Stomach (tissue), 9 donors: ENCODE results near the gene NPC2. TPM values are rescaled to one million over a fixed set of nuclear protein-coding genes. Genes with fewer than 3 reads are reported as not detected.

Experiments
- DNase-seq, 2 donors: peaks; one replicate each; pipeline versions ENCODE4 v3.0.0 to v3.0.0-alpha.2; 2013 to 2019
- H3K27ac ChIP-seq, 5 donors: fragments of 200-600 bp in 4 of 5; sonication (generic) in 4 of 5; one replicate each; pipeline ENCODE4 v1.5.1; 2013 to 2019; ENCODE audit warnings: mild to moderate bottlenecking in 1 of 5, moderate library complexity in 1 of 5
- H3K27me3 ChIP-seq, 3 donors: fragments of 200-600 bp; sonication (generic); one replicate each; pipeline ENCODE4 v1.5.1; 2017 to 2019; ENCODE audit warnings: mixed run types in 1 of 3
- H3K36me3 ChIP-seq, 4 donors: fragments of 200-600 bp; sonication (generic); 1 replicate in 3 of 4; 2 replicates in 1 of 4; pipeline ENCODE4 v1.5.1; 2016 to 2019
- H3K4me1 ChIP-seq, 4 donors: fragments of 200-600 bp; sonication (generic); one replicate each; pipeline ENCODE4 v1.5.1; 2016 to 2019
- H3K4me3 ChIP-seq, 4 donors: fragments of 200-600 bp; sonication (generic) in 3 of 4; one replicate each; pipeline ENCODE4 v1.5.1; 2016 to 2019; ENCODE audit warnings: mild to moderate bottlenecking in 1 of 4
- H3K9me3 ChIP-seq, 4 donors: fragments of 200-600 bp; sonication (generic); one replicate each; pipeline ENCODE4 v1.5.1; 2016 to 2019
- EP300 ChIP-seq: sonication (generic); formaldehyde crosslinking; IDR thresholded peaks from one replicate; pipeline ENCODE4 v1.6.1; 2017; ENCODE audit warnings: antibody characterized with exemption
- POLR2A ChIP-seq, 4 donors: fragments of 450-650 bp; IDR thresholded peaks; one replicate each; pipeline ENCODE4 v1.6.1; 2016; ENCODE audit warnings: antibody characterized with exemption in 4 of 4, control low read depth in 2 of 4, mild to moderate bottlenecking in 1 of 4, moderate library complexity in 1 of 4
- POLR2AphosphoS5 ChIP-seq, 3 donors: sonication (generic); formaldehyde crosslinking; IDR thresholded peaks; one replicate each; pipeline ENCODE4 v1.6.1; 2016; ENCODE audit warnings: antibody characterized with exemption in 3 of 3
- WGBS, 5 donors: extraction: QIAGEN DNeasy Blood & Tissue Kit in 3 of 5; methylation state at CpG; one replicate each; pipeline versions ENCODE4 v1.1.5 to v1.1.7; 2013 to 2018; 5-methylcytosine and 5-hydroxymethylcytosine counted together
- intact Hi-C: fragments of 100-400 bp; cut with DNase I; formaldehyde crosslinking; loops from one replicate; pipeline ENCODE4 v1.15.1; 2023; ENCODE audit warnings: low total_unique reads
- polyA plus RNA-seq, 3 donors: library from polyadenylated mRNA; stranded (reverse); fragments of 200-250 nt; gene quantifications; one replicate each; pipeline ENCODE4 v1.2.3, GENCODE V29; 2013
- total RNA-seq, 5 donors: library from RNA; depleted of rRNA; stranded (reverse); fragments of >200 nt; gene quantifications; one replicate each; pipeline versions ENCODE4 v1.1.0 to v1.2.3, GENCODE V29; 2014 to 2016
- TF ChIP-seq, protein P1 (sequence below), 7 experiments: fragments of 450-650 bp in 4 of 7; fragments of 200-600 bp in 3 of 7; sonication (generic) in 3 of 7; IDR thresholded peaks; one replicate each; pipeline ENCODE4 v1.5.1; 2016 to 2019; ENCODE audit warnings: antibody characterized with exemption in 7 of 7, control low read depth in 2 of 7, mild to moderate bottlenecking in 1 of 7
- donor health status: healthy with polysubstance abuse.
- donor health status: Bipolar disorder and iron deficiency.
- donor health status: healthy.

The NPC2 gene
- total and polyA plus RNA-seq, 8 donors: 62.6 to 186 (median 129) TPM

GRCh38 chr14:74491956-74492775 lies 939 bp downstream of the NPC2 start:
- Histone ChIP-seq H3K36me3 (peaks cover 0 to 25% (median 13%) of the 10 kb centered on the region in 4 donors), H3K9me3 (no peaks in the 10 kb centered on the region), H3K27me3 (no peaks in the 10 kb centered on the region), H3K4me1 (peaks cover 20 to 72% (median 36%) of the 10 kb centered on the region in 4 donors), H3K27ac (peak overlapping the region in 4 of 5 donors; percentile 93 to 96 (median 94)), H3K4me3 (peak overlapping the region; percentile 81 to 93 (median 88))
- TF ChIP-seq POLR2A (IDR thresholded peaks at IDR 0.05) (no peak), POLR2AphosphoS5 (IDR thresholded peaks at IDR 0.05) (no peak), EP300 (no peak)
- TF ChIP-seq, protein P1, sequence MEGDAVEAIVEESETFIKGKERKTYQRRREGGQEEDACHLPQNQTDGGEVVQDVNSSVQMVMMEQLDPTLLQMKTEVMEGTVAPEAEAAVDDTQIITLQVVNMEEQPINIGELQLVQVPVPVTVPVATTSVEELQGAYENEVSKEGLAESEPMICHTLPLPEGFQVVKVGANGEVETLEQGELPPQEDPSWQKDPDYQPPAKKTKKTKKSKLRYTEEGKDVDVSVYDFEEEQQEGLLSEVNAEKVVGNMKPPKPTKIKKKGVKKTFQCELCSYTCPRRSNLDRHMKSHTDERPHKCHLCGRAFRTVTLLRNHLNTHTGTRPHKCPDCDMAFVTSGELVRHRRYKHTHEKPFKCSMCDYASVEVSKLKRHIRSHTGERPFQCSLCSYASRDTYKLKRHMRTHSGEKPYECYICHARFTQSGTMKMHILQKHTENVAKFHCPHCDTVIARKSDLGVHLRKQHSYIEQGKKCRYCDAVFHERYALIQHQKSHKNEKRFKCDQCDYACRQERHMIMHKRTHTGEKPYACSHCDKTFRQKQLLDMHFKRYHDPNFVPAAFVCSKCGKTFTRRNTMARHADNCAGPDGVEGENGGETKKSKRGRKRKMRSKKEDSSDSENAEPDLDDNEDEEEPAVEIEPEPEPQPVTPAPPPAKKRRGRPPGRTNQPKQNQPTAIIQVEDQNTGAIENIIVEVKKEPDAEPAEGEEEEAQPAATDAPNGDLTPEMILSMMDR (IDR thresholded peaks at IDR 0.05): no peak
- intact Hi-C loops: no loop called here
- peak in 1 of 2 donors; percentile 50 for DNase-seq
- WGBS, 5 donors: 5 to 14% (median 7%) methylated on average over 20 of the region's 20 CpGs

GRCh38 chr14:74490486-74490885 lies 2.6 kb downstream of the NPC2 start:
- no peak overlapping the region for H3K4me3 ChIP-seq
- H3K4me1 ChIP-seq: peaks cover 20 to 71% (median 36%) of the 10 kb centered on the region in 4 donors
- H3K27ac ChIP-seq: no peak overlapping the region
- H3K9me3 ChIP-seq: no peaks in the 10 kb centered on the region
- no peak for DNase-seq
- TF ChIP-seq POLR2A (IDR thresholded peaks at IDR 0.05): no peak
- no peak for TF ChIP-seq POLR2AphosphoS5 (IDR thresholded peaks at IDR 0.05)
- TF ChIP-seq, protein P1 (IDR thresholded peaks at IDR 0.05): no peak
- TF ChIP-seq EP300: no peak
- WGBS, 5 donors: 79 to 87% (median 83%) methylated on average over 1 of the region's 1 CpG
- intact Hi-C loops: no loop called here
- H3K36me3 ChIP-seq: peaks cover 0 to 19% (median 13%) of the 10 kb centered on the region in 4 donors
- no peaks in the 10 kb centered on the region for H3K27me3 ChIP-seq

DNA sequence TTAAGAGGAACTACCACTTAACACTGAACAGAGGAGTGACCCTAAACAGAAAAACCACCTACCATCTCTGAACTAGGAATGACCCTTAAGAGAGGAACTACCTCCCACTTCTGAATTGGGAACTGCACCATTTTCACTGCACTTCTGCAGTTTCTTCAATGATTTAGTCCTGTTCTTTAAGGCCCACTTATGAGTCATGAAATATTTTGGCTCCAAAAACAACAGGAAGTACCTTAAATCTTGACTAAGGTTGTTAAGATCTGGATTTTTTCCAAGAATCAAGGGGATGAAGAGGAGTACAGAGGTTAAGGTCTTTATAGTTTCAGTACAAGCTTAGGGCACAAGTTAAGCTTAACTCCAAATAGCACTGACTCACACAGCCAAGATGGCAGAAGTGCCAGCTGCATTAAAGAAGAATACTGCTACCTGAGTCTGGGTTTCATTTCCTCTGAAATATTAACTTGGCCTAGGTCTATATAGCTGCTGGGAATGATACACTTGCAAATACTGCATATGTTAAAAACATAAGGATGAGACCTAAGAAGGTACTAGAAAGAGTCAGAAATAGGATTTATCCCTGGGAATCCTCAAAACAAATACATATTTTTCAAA lies 4.2 kb downstream of the NPC2 start:
- Histone ChIP-seq H3K36me3 (peaks cover 9 to 35% (median 25%) of the 10 kb centered on the region in 4 donors), H3K4me3 (no peak overlapping the region), H3K27me3 (no peaks in the 10 kb centered on the region), H3K9me3 (no peaks in the 10 kb centered on the region), H3K27ac (no peak overlapping the region), H3K4me1 (peaks cover 10 to 55% (median 27%) of the 10 kb centered on the region in 4 donors)
- no peak for DNase-seq
- intact Hi-C loops: no loop called here
- TF ChIP-seq EP300: no peak
- TF ChIP-seq, protein P1 (IDR thresholded peaks at IDR 0.05): no peak
- no peak for TF ChIP-seq POLR2AphosphoS5 (IDR thresholded peaks at IDR 0.05)
- TF ChIP-seq POLR2A (IDR thresholded peaks at IDR 0.05): no peak

- DNase-seq: no peak
- Histone ChIP-seq H3K27me3 (no peaks in the 10 kb centered on the region), H3K27ac (no peak overlapping the region), H3K36me3 (peaks cover 31 to 63% (median 53%) of the 10 kb centered on the region in 4 donors), H3K4me1 (peaks cover 9 to 38% (median 15%) of the 10 kb centered on the region in 4 donors), H3K9me3 (no peaks in the 10 kb centered on the region), H3K4me3 (no peak overlapping the region)
- WGBS, 5 donors: 70 to 89% (median 78%) methylated on average over 3 of the region's 3 CpGs
- no peak for TF ChIP-seq POLR2A (IDR thresholded peaks at IDR 0.05)
- no peak for TF ChIP-seq POLR2AphosphoS5 (IDR thresholded peaks at IDR 0.05)
- no peak for TF ChIP-seq EP300
- TF ChIP-seq, protein P1 (IDR thresholded peaks at IDR 0.05): no peak
- intact Hi-C loops: no loop called here
Measured at GRCh38 chr14:74486164-74486563, 6.9 kb downstream of the NPC2 start.
